Adipocyte (in vitro differentiated cells): ENCODE measurements around the gene PRIM1.
"Not testable (repeated sequence)": the region's sequence is repeated elsewhere in the genome, so short reads cannot be mapped to it uniquely, and the experiment has no call there.

Experiments
- DNase-seq: peaks from one replicate; pipeline ENCODE4 v3.0.0-alpha.2; 2015; ENCODE audit warnings: low read depth
- H3K27me3 ChIP-seq: replicated peaks from 2 replicates; pipeline ENCODE4 v1.7.0; 2013; ENCODE audit warnings: mild to moderate bottlenecking, low read length, moderate library complexity; ENCODE audit not compliant: control insufficient read depth, insufficient read depth
- H3K36me3 ChIP-seq: 2 replicates; pipeline ENCODE4 v1.7.0; 2013; ENCODE audit warnings: low read length, mild to moderate bottlenecking, moderate library complexity; ENCODE audit not compliant: control insufficient read depth, insufficient read depth, severe bottlenecking
- H3K4me1 ChIP-seq: 2 replicates; pipeline ENCODE4 v1.7.0; 2013; ENCODE audit warnings: mild to moderate bottlenecking, low read length, moderate library complexity; ENCODE audit not compliant: control insufficient read depth, insufficient read depth
- H3K4me3 ChIP-seq: 2 replicates; pipeline ENCODE4 v1.7.0; 2013; ENCODE audit warnings: mild to moderate bottlenecking, low read length, moderate library complexity
- H3K9ac ChIP-seq: 2 replicates; pipeline ENCODE4 v1.7.0; 2013; ENCODE audit warnings: mild to moderate bottlenecking, low read length, moderate library complexity
- H3K9me3 ChIP-seq: 2 replicates; pipeline ENCODE4 v1.7.0; 2013; ENCODE audit warnings: mild to moderate bottlenecking, low read length, moderate library complexity; ENCODE audit not compliant: control insufficient read depth

Gene PRIM1

GRCh38 chr12:56716458-56716857 lies 35.7 kb downstream of the PRIM1 start:
- no peak for DNase-seq
- Histone ChIP-seq H3K36me3 (peaks cover 82% of the 10 kb centered on the region), H3K4me3 (no peak overlapping the region), H3K27me3 (no peaks in the 10 kb centered on the region), H3K9me3 (no peaks in the 10 kb centered on the region), H3K9ac (no peak overlapping the region), H3K4me1 (peaks cover 56% of the 10 kb centered on the region)

GRCh38 chr12:56715798-56716197 lies 36.3 kb downstream of the PRIM1 start:
- DNase-seq = no peak
- no peak overlapping the region for H3K4me3 ChIP-seq
- no peaks in the 10 kb centered on the region for H3K27me3 ChIP-seq
- no peak overlapping the region for H3K9ac ChIP-seq
- no peaks in the 10 kb centered on the region for H3K9me3 ChIP-seq
- H3K4me1 ChIP-seq = peaks cover 49% of the 10 kb centered on the region
- H3K36me3 ChIP-seq = peaks cover 82% of the 10 kb centered on the region

- Histone ChIP-seq H3K9me3 (no peaks in the 10 kb centered on the region), H3K9ac (no peak overlapping the region), H3K4me1 (peaks cover 44% of the 10 kb centered on the region), H3K36me3 (peaks cover 70% of the 10 kb centered on the region), H3K27me3 (no peaks in the 10 kb centered on the region), H3K4me3 (no peak overlapping the region)
- no peak for DNase-seq
These were observed 37.6 kb downstream of the PRIM1 start for GRCh38 chr12:56714431-56714929.

GRCh38 chr12:56713345-56713744 lies 38.8 kb downstream of the PRIM1 start:
- no peak for DNase-seq
- Histone ChIP-seq H3K27me3 (no peaks in the 10 kb centered on the region), H3K9me3 (no peaks in the 10 kb centered on the region), H3K36me3 (peaks cover 62% of the 10 kb centered on the region), H3K9ac (no peak overlapping the region), H3K4me1 (peaks cover 43% of the 10 kb centered on the region), H3K4me3 (no peak overlapping the region)

- Histone ChIP-seq H3K27me3 (no peaks in the 10 kb centered on the region), H3K4me3 (no peak overlapping the region), H3K36me3 (peaks cover 41% of the 10 kb centered on the region), H3K4me1 (peaks cover 20% of the 10 kb centered on the region), H3K9ac (peak overlapping the region; percentile 55), H3K9me3 (no peaks in the 10 kb centered on the region)
- no peak for DNase-seq
These were observed 42.3 kb downstream of the PRIM1 start for GRCh38 chr12:56709759-56710376.

- not testable (repeated sequence) for H3K27me3 ChIP-seq, H3K4me3 ChIP-seq, DNase-seq, H3K36me3 ChIP-seq, H3K9me3 ChIP-seq, H3K9ac ChIP-seq
- H3K4me1 ChIP-seq = peaks cover 12% of the 10 kb centered on the region
These were observed 47.6 kb downstream of the PRIM1 start for GRCh38 chr12:56704522-56704921.

- no peaks in the 10 kb centered on the region for H3K9me3 ChIP-seq
- no peaks in the 10 kb centered on the region for H3K36me3 ChIP-seq
- H3K9ac ChIP-seq = no peak overlapping the region
- no peak overlapping the region for H3K4me3 ChIP-seq
- DNase-seq = no peak
- no peaks in the 10 kb centered on the region for H3K27me3 ChIP-seq
- H3K4me1 ChIP-seq = peaks cover 7% of the 10 kb centered on the region
These were observed 53.0 kb downstream of the PRIM1 start for GRCh38 chr12:56699020-56699661.

- peak; percentile 29 for DNase-seq
- H3K4me1 ChIP-seq = peaks cover 1% of the 10 kb centered on the region
- H3K9me3 ChIP-seq = no peaks in the 10 kb centered on the region
These were observed 56.6 kb downstream of the PRIM1 start for GRCh38 chr12:56695327-56696101.

GRCh38 chr12:56694161-56694560 lies 58.0 kb downstream of the PRIM1 start:
- Histone ChIP-seq H3K36me3 (no peaks in the 10 kb centered on the region), H3K4me1 (peaks cover 2% of the 10 kb centered on the region), H3K4me3 (no peak overlapping the region), H3K9ac (no peak overlapping the region), H3K27me3 (no peaks in the 10 kb centered on the region), H3K9me3 (no peaks in the 10 kb centered on the region)
- DNase-seq = no peak

More at GRCh38 chr12:56695327-56696101, 56.6 kb downstream of the PRIM1 start:
- Histone ChIP-seq H3K4me3 (no peak overlapping the region), H3K36me3 (no peaks in the 10 kb centered on the region), H3K9ac (no peak overlapping the region), H3K27me3 (no peaks in the 10 kb centered on the region)

GRCh38 chr12:56688846-56689109 lies 63.3 kb downstream of the PRIM1 start:
- no peak for DNase-seq
- Histone ChIP-seq H3K9ac (peak overlapping the region; percentile 94), H3K36me3 (no peaks in the 10 kb centered on the region), H3K9me3 (no peaks in the 10 kb centered on the region), H3K4me1 (peaks cover 22% of the 10 kb centered on the region), H3K27me3 (no peaks in the 10 kb centered on the region), H3K4me3 (peak overlapping the region; percentile 91)

GRCh38 chr12:56688129-56688845 lies 63.8 kb downstream of the PRIM1 start, which contains the start of gene PTGES3:
Gene PTGES3 (minus strand): TSS chr12:56688284. CDS start chr12:56687999, 285 bp downstream.
- H3K27me3 ChIP-seq = no peaks in the 10 kb centered on the region
- H3K4me3 ChIP-seq = peak within 1 kb of the TSS; percentile 98
- peaks cover 23% of the 10 kb centered on the region for H3K4me1 ChIP-seq
- no peaks in the 10 kb centered on the region for H3K36me3 ChIP-seq
- H3K9ac ChIP-seq = peak within 1 kb of the TSS; percentile 100
- peak; percentile 99 for DNase-seq
- H3K9me3 ChIP-seq = no peaks in the 10 kb centered on the region
